ENCODE measurements around the gene MMRN2.
"Not testable (repeated sequence)": the region's sequence is repeated elsewhere in the genome, so short reads cannot be mapped to it uniquely, and the experiment has no call there.

The MMRN2 gene

GRCh38 chr10:86955501-86956194, 1.8 kb downstream of the MMRN2 start:
- Mint-ChIP-seq H3K9me3 (peaks cover 15% of the 10 kb centered on the region), H3K36me3 (ENCODE audit: low read depth) (peaks cover 6% of the 10 kb centered on the region), H3K4me3 (peak overlapping the region in 2 of 3 experiments; percentile 40 to 45), H3K27me3 (ENCODE audit: low read depth) (peaks cover 3% of the 10 kb centered on the region), H3K27ac (peak overlapping the region; percentile 96 to 98 (median 98)), H3K4me1 (peaks cover 43% of the 10 kb centered on the region)
- TF ChIP-seq CTCF (IDR thresholded peaks at IDR 0.05; ENCODE audit: unreplicated experiment in 3 of 3) = no peak

GRCh38 chr10:86954681-86955500, 2.5 kb downstream of the MMRN2 start:
- Mint-ChIP-seq H3K27me3 (ENCODE audit: low read depth) (peaks cover 3% of the 10 kb centered on the region), H3K9me3 (peaks cover 20% of the 10 kb centered on the region)

GRCh38 chr10:86953747-86954680, 3.4 kb downstream of the MMRN2 start:
- TF ChIP-seq CTCF (IDR thresholded peaks at IDR 0.05; ENCODE audit: unreplicated experiment in 3 of 3) = no peak
- Mint-ChIP-seq H3K27ac (peak overlapping the region; percentile 96 to 98 (median 98)), H3K27me3 (ENCODE audit: low read depth) (peaks cover 3% of the 10 kb centered on the region), H3K9me3 (peaks cover 20% of the 10 kb centered on the region), H3K36me3 (ENCODE audit: low read depth) (peaks cover 9% of the 10 kb centered on the region), H3K4me3 (peak overlapping the region; percentile 50 to 74 (median 53)), H3K4me1 (peaks cover 38% of the 10 kb centered on the region)

More at GRCh38 chr10:86954681-86955500, 2.5 kb downstream of the MMRN2 start:
- peak overlapping the region; percentile 96 to 98 (median 98) for H3K27ac Mint-ChIP-seq
- peak overlapping the region; percentile 50 to 74 (median 53) for H3K4me3 Mint-ChIP-seq
- TF ChIP-seq CTCF (IDR thresholded peaks at IDR 0.05; ENCODE audit: unreplicated experiment in 3 of 3) = no peak
- peaks cover 43% of the 10 kb centered on the region for H3K4me1 Mint-ChIP-seq
- peaks cover 9% of the 10 kb centered on the region for H3K36me3 Mint-ChIP-seq (ENCODE audit: low read depth)

DNA sequence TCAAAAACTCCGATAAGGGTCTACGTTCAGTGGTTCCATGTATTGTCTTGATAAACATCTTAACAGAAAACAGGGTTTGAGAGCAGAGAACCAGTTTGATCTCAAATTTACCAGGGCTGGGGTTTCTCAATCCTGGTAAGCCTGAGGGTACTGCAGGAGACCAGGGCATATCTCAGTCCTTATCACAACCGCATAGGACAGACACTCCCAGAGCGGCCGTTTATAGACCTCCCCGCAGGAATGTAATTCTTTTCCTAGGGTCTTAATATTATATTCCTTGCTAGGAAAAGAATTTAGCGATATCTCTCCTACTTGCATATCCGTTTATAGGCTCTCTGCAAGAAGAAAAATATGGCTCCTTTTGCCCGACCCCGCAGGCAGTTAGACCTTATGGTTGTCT, 4.7 kb downstream of the MMRN2 start:
- H3K36me3 Mint-ChIP-seq (ENCODE audit: low read depth); H3K4me3 Mint-ChIP-seq; H3K27me3 Mint-ChIP-seq (ENCODE audit: low read depth): not testable (repeated sequence)
- Mint-ChIP-seq H3K27ac (peak overlapping the region in 1 of 3 experiments; percentile 98), H3K4me1 (peaks cover 32% of the 10 kb centered on the region), H3K9me3 (peaks cover 27% of the 10 kb centered on the region)

- Mint-ChIP-seq H3K27ac (peak overlapping the region; percentile 33 to 98 (median 69)), H3K9me3 (peaks cover 27% of the 10 kb centered on the region), H3K36me3 (ENCODE audit: low read depth) (peaks cover 9% of the 10 kb centered on the region), H3K4me1 (peaks cover 27% of the 10 kb centered on the region), H3K4me3 (no peak overlapping the region), H3K27me3 (ENCODE audit: low read depth) (peaks cover 7% of the 10 kb centered on the region)
- no peak for TF ChIP-seq CTCF (IDR thresholded peaks at IDR 0.05; ENCODE audit: unreplicated experiment in 3 of 3)
These were observed 5.3 kb downstream of the MMRN2 start for GRCh38 chr10:86952106-86952505.

All from nephron (organoid).